Vagina (tissue), 2 donors: ENCODE results near the gene GOLGA2. TPM values are rescaled to one million over a fixed set of nuclear protein-coding genes. Genes with fewer than 3 reads are reported as not detected.

Experiments
- DNase-seq, 2 donors: peaks; one replicate each; pipeline ENCODE4 v3.0.0-alpha.2; 2017; ENCODE audit errors: extremely low spot score in 2 of 2
- H3K27ac ChIP-seq: fragments of 200-600 bp; sonication (generic); one replicate; pipeline ENCODE4 v1.5.1; 2019
- H3K27me3 ChIP-seq: fragments of 200-600 bp; sonication (generic); one replicate; pipeline ENCODE4 v1.5.1; 2019
- H3K36me3 ChIP-seq, 2 donors: fragments of 200-600 bp; sonication (generic); one replicate each; pipeline ENCODE4 v1.5.1; 2017 to 2019
- H3K4me1 ChIP-seq: fragments of 200-600 bp; sonication (generic); one replicate; pipeline ENCODE4 v1.5.1; 2019
- H3K4me3 ChIP-seq, 2 donors: fragments of 200-600 bp; sonication (generic); 1 replicate in 1 of 2; 2 replicates in 1 of 2; pipeline ENCODE4 v1.5.1; 2016 to 2019
- H3K9me3 ChIP-seq: fragments of 200-600 bp; sonication (generic); one replicate; pipeline ENCODE4 v1.5.1; 2019
- POLR2A ChIP-seq, 2 donors: fragments of 450-650 bp; IDR thresholded peaks; one replicate each; pipeline ENCODE4 v1.6.1; 2017; ENCODE audit warnings: antibody characterized with exemption in 2 of 2, mild to moderate bottlenecking in 2 of 2, moderate library complexity in 2 of 2
- POLR2AphosphoS5 ChIP-seq, 2 donors: sonication (generic); formaldehyde crosslinking; IDR thresholded peaks; one replicate each; pipeline ENCODE4 v1.9.0; 2017; ENCODE audit warnings: antibody characterized with exemption in 2 of 2, mild to moderate bottlenecking in 2 of 2, low read depth in 1 of 2; ENCODE audit not compliant: insufficient read depth in 1 of 2
- intact Hi-C: fragments of 100-400 bp; cut with DNase I; formaldehyde crosslinking; loops from one replicate; pipeline ENCODE4 v1.15.1; 2023
- total RNA-seq: library from RNA; depleted of rRNA; stranded (reverse); fragments of >200 nt; gene quantifications from one replicate; pipeline ENCODE4 v1.2.3, GENCODE V29; 2016
- TF ChIP-seq, protein P1 (sequence below), 3 experiments: fragments of 450-650 bp in 2 of 3; fragments of 200-600 bp in 1 of 3; sonication (generic) in 1 of 3; IDR thresholded peaks; one replicate each; pipeline ENCODE4 v1.5.1; 2017 to 2019; ENCODE audit warnings: antibody characterized with exemption in 3 of 3, mild to moderate bottlenecking in 2 of 3, moderate library complexity in 2 of 3

Gene GOLGA2
- total RNA-seq, 1 donor from 2014 or later, result 84.5 TPM

DNA sequence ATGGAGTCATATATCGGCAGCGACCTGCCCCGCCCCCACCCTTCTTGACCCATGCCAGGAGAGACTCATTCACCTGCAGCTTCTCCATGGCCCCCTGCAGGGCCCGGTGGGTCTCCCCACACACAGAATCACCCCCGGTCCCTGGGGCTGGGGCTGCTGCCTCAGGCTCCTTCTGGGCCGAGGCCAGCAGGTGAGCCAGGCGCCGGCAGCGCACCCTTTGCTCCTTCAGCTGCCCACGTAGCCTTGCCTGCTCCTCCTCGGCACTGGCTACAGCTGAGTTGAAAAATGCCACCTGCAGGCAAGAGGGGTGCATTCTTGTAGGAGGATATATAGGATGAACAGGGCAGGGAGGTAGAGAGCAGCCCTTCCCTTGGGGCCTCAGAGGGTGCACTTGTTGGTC lies 17.9 kb downstream of the GOLGA2 start:
- no peak for DNase-seq
- no peak overlapping the region for H3K27ac ChIP-seq
- no peaks in the 10 kb centered on the region for H3K9me3 ChIP-seq
- no peaks in the 10 kb centered on the region for H3K4me1 ChIP-seq
- TF ChIP-seq POLR2A (IDR thresholded peaks at IDR 0.05) (no peak), POLR2AphosphoS5 (IDR thresholded peaks at IDR 0.05; ENCODE audit: insufficient read depth in 1 of 2, low read depth in 1 of 2) (no peak)
- TF ChIP-seq, protein P1, sequence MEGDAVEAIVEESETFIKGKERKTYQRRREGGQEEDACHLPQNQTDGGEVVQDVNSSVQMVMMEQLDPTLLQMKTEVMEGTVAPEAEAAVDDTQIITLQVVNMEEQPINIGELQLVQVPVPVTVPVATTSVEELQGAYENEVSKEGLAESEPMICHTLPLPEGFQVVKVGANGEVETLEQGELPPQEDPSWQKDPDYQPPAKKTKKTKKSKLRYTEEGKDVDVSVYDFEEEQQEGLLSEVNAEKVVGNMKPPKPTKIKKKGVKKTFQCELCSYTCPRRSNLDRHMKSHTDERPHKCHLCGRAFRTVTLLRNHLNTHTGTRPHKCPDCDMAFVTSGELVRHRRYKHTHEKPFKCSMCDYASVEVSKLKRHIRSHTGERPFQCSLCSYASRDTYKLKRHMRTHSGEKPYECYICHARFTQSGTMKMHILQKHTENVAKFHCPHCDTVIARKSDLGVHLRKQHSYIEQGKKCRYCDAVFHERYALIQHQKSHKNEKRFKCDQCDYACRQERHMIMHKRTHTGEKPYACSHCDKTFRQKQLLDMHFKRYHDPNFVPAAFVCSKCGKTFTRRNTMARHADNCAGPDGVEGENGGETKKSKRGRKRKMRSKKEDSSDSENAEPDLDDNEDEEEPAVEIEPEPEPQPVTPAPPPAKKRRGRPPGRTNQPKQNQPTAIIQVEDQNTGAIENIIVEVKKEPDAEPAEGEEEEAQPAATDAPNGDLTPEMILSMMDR (IDR thresholded peaks at IDR 0.05), result no peak
- no peaks in the 10 kb centered on the region for H3K27me3 ChIP-seq
- no peak overlapping the region for H3K4me3 ChIP-seq
- intact Hi-C loops, result no loop called here
- H3K36me3 ChIP-seq, result peaks cover 0 to 65% of the 10 kb centered on the region in 2 donors

DNA sequence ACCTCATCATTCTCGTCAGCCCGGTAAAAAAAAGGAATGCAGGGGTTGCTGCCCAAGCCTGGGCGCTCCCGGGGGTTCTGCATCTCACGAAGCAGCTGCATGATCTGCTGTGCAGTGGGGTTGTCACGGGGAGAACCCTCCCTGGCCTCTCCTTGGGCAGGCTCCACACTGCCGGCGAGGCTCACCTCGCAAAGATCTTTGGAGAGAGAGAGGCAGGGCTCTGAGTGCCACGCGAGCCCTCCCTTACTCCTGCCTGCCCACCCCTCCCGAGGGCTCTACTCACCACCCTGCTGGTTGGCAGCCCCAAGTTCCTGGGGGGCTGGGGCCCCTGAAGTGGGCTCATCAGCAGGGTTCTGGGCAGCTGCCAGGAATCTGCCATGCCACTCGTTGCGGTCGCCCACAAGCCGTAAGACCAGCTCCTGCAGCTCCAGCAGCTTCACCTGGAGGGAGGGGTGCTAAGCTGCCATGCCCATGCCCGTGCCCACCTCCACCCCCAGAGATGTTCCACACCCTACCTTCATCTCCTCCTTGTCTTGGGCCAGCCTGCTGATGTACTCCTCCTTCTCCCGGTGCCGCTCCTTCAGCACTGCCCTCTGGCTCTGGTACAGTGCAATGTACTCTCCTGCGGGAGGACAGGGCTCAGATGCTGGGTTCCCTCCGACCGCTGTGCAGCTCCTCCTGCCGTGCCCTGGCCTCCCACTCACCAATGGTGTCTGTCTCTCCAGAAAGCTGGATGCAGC lies 18.6 kb downstream of the GOLGA2 start:
- H3K4me1 ChIP-seq, result no peaks in the 10 kb centered on the region
- H3K36me3 ChIP-seq, result peaks cover 0 to 59% of the 10 kb centered on the region in 2 donors
- no peaks in the 10 kb centered on the region for H3K9me3 ChIP-seq
- intact Hi-C loops, result no loop called here
- DNase-seq, result no peak
- H3K4me3 ChIP-seq, result no peak overlapping the region
- H3K27me3 ChIP-seq, result no peaks in the 10 kb centered on the region
- TF ChIP-seq POLR2A (IDR thresholded peaks at IDR 0.05) (no peak), POLR2AphosphoS5 (IDR thresholded peaks at IDR 0.05; ENCODE audit: insufficient read depth in 1 of 2, low read depth in 1 of 2) (no peak)
- TF ChIP-seq, protein P1 (IDR thresholded peaks at IDR 0.05), result no peak
- no peak overlapping the region for H3K27ac ChIP-seq

GRCh38 chr9:128254855-128255759 lies 20.7 kb downstream of the GOLGA2 start:
- peaks cover 0 to 38% of the 10 kb centered on the region in 2 donors for H3K36me3 ChIP-seq
- H3K9me3 ChIP-seq, result no peaks in the 10 kb centered on the region
- H3K27me3 ChIP-seq, result no peaks in the 10 kb centered on the region
- DNase-seq, result no peak
- intact Hi-C loops, result no loop called here
- H3K4me3 ChIP-seq, result no peak overlapping the region
- TF ChIP-seq, protein P1 (IDR thresholded peaks at IDR 0.05), result peak; percentile 43 to 72 (median 62)
- TF ChIP-seq POLR2A (IDR thresholded peaks at IDR 0.05), result no peak
- peaks cover 9% of the 10 kb centered on the region for H3K4me1 ChIP-seq
- no peak overlapping the region for H3K27ac ChIP-seq

DNA sequence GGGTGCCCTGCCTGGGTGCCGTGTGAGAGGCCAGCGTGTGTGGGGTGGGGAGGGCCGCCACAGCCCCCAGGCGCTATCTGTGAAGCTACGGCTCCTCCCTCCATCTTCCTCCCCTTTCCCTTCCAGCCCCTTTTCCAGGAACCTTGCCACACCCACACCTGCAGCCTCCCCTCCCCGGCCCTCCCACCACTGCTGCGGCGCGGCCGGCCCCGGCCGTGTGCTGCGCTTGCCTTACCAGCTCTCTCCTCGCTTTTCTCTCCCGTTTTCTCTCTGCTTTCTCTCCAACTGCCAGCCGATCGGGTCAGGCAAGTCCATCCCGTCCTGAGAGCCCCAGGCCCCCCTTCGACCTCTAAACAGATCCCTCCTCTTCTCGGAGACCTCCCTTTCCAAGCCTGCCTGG lies 21.4 kb downstream of the GOLGA2 start:
- H3K27ac ChIP-seq, result no peak overlapping the region
- no peaks in the 10 kb centered on the region for H3K9me3 ChIP-seq
- intact Hi-C loops, result no loop called here

More for the DNA sequence above, 21.4 kb downstream of the GOLGA2 start:
- DNase-seq, result no peak
- Histone ChIP-seq H3K36me3 (peaks cover 0 to 30% of the 10 kb centered on the region in 2 donors), H3K4me1 (peaks cover 9% of the 10 kb centered on the region), H3K4me3 (no peak overlapping the region), H3K27me3 (no peaks in the 10 kb centered on the region)
- TF ChIP-seq, protein P1 (IDR thresholded peaks at IDR 0.05), result no peak
- TF ChIP-seq POLR2A (IDR thresholded peaks at IDR 0.05) (no peak), POLR2AphosphoS5 (IDR thresholded peaks at IDR 0.05; ENCODE audit: insufficient read depth in 1 of 2, low read depth in 1 of 2) (no peak)
